CD14-positive monocyte (primary cell): ENCODE results near the gene ATE1. TPM values are rescaled to one million over a fixed set of nuclear protein-coding genes. Genes with fewer than 3 reads are reported as not detected.
"Not testable (repeated sequence)": the region's sequence is repeated elsewhere in the genome, so short reads cannot be mapped to it uniquely, and the experiment has no call there.

Experiments
- DNase-seq, 3 donors: peaks; one replicate each; pipeline ENCODE4 v3.0.0-alpha.2; 2011 to 2022
- H2AFZ ChIP-seq: 2 replicates; pipeline ENCODE4 v1.6.0; 2012; ENCODE audit warnings: mild to moderate bottlenecking, low read depth, low read length, inconsistent platforms; ENCODE audit not compliant: insufficient read depth, poor library complexity, severe bottlenecking
- H3K27ac ChIP-seq, 2 donors: 1 replicate in 1 of 2; 2 replicates in 1 of 2; pipeline ENCODE4 v1.5.1; 2012 to 2013; ENCODE audit warnings: low read length in 2 of 2, control low read depth in 1 of 2, inconsistent platforms in 1 of 2, low read depth in 1 of 2, mild to moderate bottlenecking in 1 of 2
- H3K27me3 ChIP-seq, 2 donors: one replicate each; pipeline versions ENCODE4 v1.6.0 to v1.6.1; 2011 to 2013; ENCODE audit warnings: low read length in 2 of 2; ENCODE audit not compliant: control insufficient read depth in 2 of 2, insufficient read depth in 2 of 2
- H3K36me3 ChIP-seq, 2 donors: replicated peaks in 1 of 2; 1 replicate in 1 of 2; 2 replicates in 1 of 2; pipeline versions ENCODE4 v1.5.1 to v1.6.1; 2012 to 2013; ENCODE audit warnings: low read length in 2 of 2, control low read depth in 1 of 2, inconsistent platforms in 1 of 2, mild to moderate bottlenecking in 1 of 2; ENCODE audit not compliant: insufficient read depth in 2 of 2, control insufficient read depth in 1 of 2
- H3K4me1 ChIP-seq, 2 donors: 1 replicate in 1 of 2; 2 replicates in 1 of 2; pipeline versions ENCODE4 v1.5.1 to v1.6.1; 2012 to 2013; ENCODE audit warnings: low read length in 2 of 2, control low read depth in 1 of 2, inconsistent platforms in 1 of 2, mild to moderate bottlenecking in 1 of 2, moderate library complexity in 1 of 2; ENCODE audit not compliant: insufficient read depth in 2 of 2, control insufficient read depth in 1 of 2
- H3K4me2 ChIP-seq: replicated peaks from 2 replicates; pipeline ENCODE3; 2012; ENCODE audit warnings: low read length, moderate library complexity, mild to moderate bottlenecking; ENCODE audit not compliant: poor library complexity, severe bottlenecking; ENCODE audit errors: extremely low read depth
- H3K4me3 ChIP-seq, 3 experiments: fragments of 200-600 bp in 1 of 3; sonication (generic) in 1 of 3; replicated peaks in 1 of 3; 1 replicate in 2 of 3; 2 replicates in 1 of 3; pipeline ENCODE4 v1.5.1; 2011 to 2013; ENCODE audit warnings: low read length in 3 of 3, mild to moderate bottlenecking in 3 of 3, control low read depth in 2 of 3, low read depth in 2 of 3, inconsistent platforms in 1 of 3, moderate library complexity in 1 of 3
- H3K79me2 ChIP-seq: 2 replicates; pipeline ENCODE4 v1.6.0; 2012; ENCODE audit warnings: mild to moderate bottlenecking, control low read depth, inconsistent platforms, low read length, moderate library complexity; ENCODE audit not compliant: insufficient read depth
- H3K9ac ChIP-seq: 2 replicates; pipeline ENCODE4 v1.6.0; 2017; ENCODE audit warnings: low read length, mild to moderate bottlenecking; ENCODE audit not compliant: insufficient read depth, poor library complexity, severe bottlenecking
- H3K9me3 ChIP-seq, 2 donors: replicated peaks in 1 of 2; 1 replicate in 1 of 2; 2 replicates in 1 of 2; pipeline versions ENCODE4 v1.5.1 to v1.6.1; 2012 to 2013; ENCODE audit warnings: low read length in 2 of 2, control low read depth in 1 of 2; ENCODE audit not compliant: control insufficient read depth in 1 of 2, insufficient read depth in 1 of 2
- H4K20me1 ChIP-seq: 2 replicates; pipeline ENCODE4 v1.6.0; 2012; ENCODE audit warnings: mild to moderate bottlenecking, low read length, control low read depth, moderate library complexity; ENCODE audit not compliant: insufficient read depth
- H3K27ac Mint-ChIP-seq, 7 donors: one replicate each; pipeline ENCODE4 v1.8.0; 2020; ENCODE audit warnings: mild to moderate bottlenecking in 7 of 7, mixed read lengths in 7 of 7, moderate library complexity in 6 of 7, inconsistent platforms in 2 of 7
- H3K27me3 Mint-ChIP-seq, 3 donors: one replicate each; pipeline ENCODE4 v1.8.0; 2021 to 2022; ENCODE audit warnings: low read depth in 3 of 3, mild to moderate bottlenecking in 3 of 3, mixed read lengths in 3 of 3, moderate library complexity in 3 of 3, inconsistent platforms in 1 of 3
- H3K36me3 Mint-ChIP-seq, 2 donors: one replicate each; pipeline ENCODE4 v1.8.0; 2020; ENCODE audit warnings: mixed read lengths in 2 of 2, inconsistent platforms in 1 of 2, mild to moderate bottlenecking in 1 of 2
- H3K4me1 Mint-ChIP-seq: one replicate; pipeline ENCODE4 v1.8.0; 2020; ENCODE audit warnings: mild to moderate bottlenecking, mixed read lengths
- H3K4me3 Mint-ChIP-seq, 2 donors: one replicate each; pipeline ENCODE4 v1.8.0; 2020; ENCODE audit warnings: mild to moderate bottlenecking in 2 of 2, mixed read lengths in 2 of 2, moderate library complexity in 1 of 2
- H3K9me3 Mint-ChIP-seq, 7 donors: one replicate each; pipeline ENCODE4 v1.8.0; 2020 to 2022; ENCODE audit warnings: mixed read lengths in 7 of 7, mild to moderate bottlenecking in 6 of 7, moderate library complexity in 6 of 7, inconsistent platforms in 2 of 7
- CTCF ChIP-seq: fragments of 200-600 bp; IDR thresholded peaks from one replicate; pipeline ENCODE4 v1.8.0; 2022; ENCODE audit warnings: antibody characterized with exemption, mild to moderate bottlenecking
- WGBS: methylation state at CpG from one replicate; pipeline ENCODE4 v1.1.5; 2013; ENCODE audit warnings: missing lambda C conversion rate; ENCODE audit not compliant: insufficient coverage; 5-methylcytosine and 5-hydroxymethylcytosine counted together
- intact Hi-C, 2 donors: fragments of 100-400 bp; cut with micrococcal nuclease; formaldehyde crosslinking; loops; one replicate each; pipeline versions ENCODE4 v1.15.0 to v1.15.1; 2023
- polyA plus RNA-seq, 3 donors: library from polyadenylated mRNA; depleted of rRNA in 1 of 3; unstranded in 2 of 3; stranded (reverse) in 1 of 3; fragments of 300-500 nt in 2 of 3; fragments of >200 nt in 1 of 3; fragmentation: Illumina TruSeq in 2 of 3; gene quantifications; 1 replicate in 2 of 3; 2 replicates in 1 of 3; pipeline ENCODE4 v1.2.3, GENCODE V29; 2012 to 2021

The ATE1 gene
- polyA plus RNA-seq, 3 donors = 9.2 to 19.5 (median 15.8) TPM

DNA sequence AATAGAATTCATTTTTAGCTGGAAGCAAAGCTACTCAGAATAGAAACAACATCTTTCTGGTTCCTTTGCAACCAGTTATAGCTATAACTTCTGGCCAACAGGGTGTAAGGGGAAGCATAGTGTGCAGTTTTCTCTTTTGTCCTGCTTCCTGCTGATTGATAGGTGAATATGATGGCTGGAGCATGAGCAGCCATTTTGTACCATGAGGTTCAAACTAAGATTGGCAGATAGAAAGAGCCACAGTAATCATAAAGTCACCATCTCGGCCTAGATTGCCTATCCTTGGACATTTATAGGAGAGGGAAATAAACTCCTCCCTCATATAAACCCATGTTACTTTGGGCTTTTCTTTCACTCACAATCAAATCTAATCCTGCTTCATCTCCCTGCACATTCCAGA lies 227.4 kb downstream of the ATE1 start:
- DNase-seq = no peak
- no peaks in the 10 kb centered on the region for H3K9me3 ChIP-seq
- no peak overlapping the region for H3K4me2 ChIP-seq
- H3K27me3 Mint-ChIP-seq = peaks cover 2 to 6% (median 2%) of the 10 kb centered on the region in 3 donors
- H3K36me3 ChIP-seq = no peaks in the 10 kb centered on the region
- no peak overlapping the region for H2AFZ ChIP-seq
- no peak overlapping the region for H3K4me3 Mint-ChIP-seq
- H3K4me1 ChIP-seq = no peaks in the 10 kb centered on the region
- H3K79me2 ChIP-seq = no peaks in the 10 kb centered on the region
- WGBS = no CpG with 5 or more reads among the region's 1 CpG
- H3K27ac ChIP-seq = no peak overlapping the region
- H3K4me1 Mint-ChIP-seq = no peaks in the 10 kb centered on the region
- intact Hi-C loops = no loop called here
- H4K20me1 ChIP-seq = no peaks in the 10 kb centered on the region
- no peak for TF ChIP-seq CTCF
- H3K27ac Mint-ChIP-seq = no peak overlapping the region
- no peaks in the 10 kb centered on the region for H3K36me3 Mint-ChIP-seq
- peaks cover 0 to 13% (median 6%) of the 10 kb centered on the region in 7 donors for H3K9me3 Mint-ChIP-seq
- H3K9ac ChIP-seq = no peak overlapping the region
- peaks cover 0 to 2% of the 10 kb centered on the region in 2 donors for H3K27me3 ChIP-seq
- no peak overlapping the region for H3K4me3 ChIP-seq

DNA sequence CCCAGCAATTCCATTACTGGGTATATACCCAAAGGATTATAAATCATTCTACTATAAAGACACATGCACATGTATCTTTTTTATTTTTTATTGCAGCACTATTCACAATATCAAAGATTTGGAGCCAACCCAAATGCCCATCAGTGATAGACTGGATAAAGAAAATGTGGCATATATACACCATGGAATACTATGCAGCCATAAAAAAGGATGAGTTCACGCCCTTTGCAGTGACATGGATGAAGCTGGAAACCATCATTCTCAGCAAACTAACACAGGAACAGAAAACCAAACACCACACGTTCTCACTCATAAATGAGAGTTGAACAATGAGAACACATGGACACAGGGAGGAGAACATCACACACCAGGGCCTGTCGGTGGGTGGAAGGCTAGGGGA lies 228.1 kb downstream of the ATE1 start:
- peaks cover 0 to 12% (median 6%) of the 10 kb centered on the region in 7 donors for H3K9me3 Mint-ChIP-seq
- H3K36me3 Mint-ChIP-seq, H3K4me1 ChIP-seq, H3K27ac ChIP-seq, H3K36me3 ChIP-seq, H3K9ac ChIP-seq, H3K27me3 Mint-ChIP-seq, H3K4me3 ChIP-seq, H3K79me2 ChIP-seq, H2AFZ ChIP-seq, H4K20me1 ChIP-seq, intact Hi-C loops, H3K9me3 ChIP-seq, H3K4me3 Mint-ChIP-seq, H3K27me3 ChIP-seq, DNase-seq, H3K4me2 ChIP-seq, H3K27ac Mint-ChIP-seq, H3K4me1 Mint-ChIP-seq: not testable (repeated sequence)
- no CpG with 5 or more reads among the region's 3 CpGs for WGBS
